OCI-LY7 (cell line): Measurements from ENCODE around the gene COL6A5.

Experiments used
- EZH2phosphoT487 ChIP-seq: fragments of 200-600 bp; sonication (generic); IDR thresholded peaks from 2 replicates; pipeline ENCODE4 v1.6.1; 2018; ENCODE audit warnings: low read depth, borderline replicate concordance, mild to moderate bottlenecking, mixed run types, antibody characterized with exemption, low read length, moderate library complexity, mixed read lengths
- TF ChIP-seq, protein P1 (sequence below): fragments of 200-600 bp; sonication (generic); conservative IDR thresholded peaks from 2 replicates; pipeline ENCODE4 v1.5.1; 2014; ENCODE audit warnings: mild to moderate bottlenecking, antibody characterized with exemption, low read length, moderate library complexity, mixed read lengths

DNA sequence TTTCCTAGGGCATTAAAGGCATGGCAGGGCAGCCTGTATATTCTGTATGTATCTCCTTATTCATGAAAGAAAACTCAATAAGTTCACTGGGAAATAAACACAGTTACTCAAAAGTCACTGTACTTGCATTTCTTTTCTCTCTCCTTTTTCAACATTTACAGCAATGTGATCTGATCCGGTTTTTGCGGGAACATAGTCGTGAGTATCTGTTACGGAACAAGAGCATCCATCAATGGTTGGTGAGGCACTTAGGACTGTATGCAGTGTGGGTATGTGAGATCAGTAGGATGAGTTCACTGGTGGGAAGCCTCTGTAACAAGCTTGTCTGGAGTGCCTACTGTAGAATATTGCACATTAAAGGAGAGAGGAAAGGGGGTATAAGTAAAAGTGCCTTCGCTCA is 80.7 kb downstream of the COL6A5 start:
- TF ChIP-seq, protein P1, sequence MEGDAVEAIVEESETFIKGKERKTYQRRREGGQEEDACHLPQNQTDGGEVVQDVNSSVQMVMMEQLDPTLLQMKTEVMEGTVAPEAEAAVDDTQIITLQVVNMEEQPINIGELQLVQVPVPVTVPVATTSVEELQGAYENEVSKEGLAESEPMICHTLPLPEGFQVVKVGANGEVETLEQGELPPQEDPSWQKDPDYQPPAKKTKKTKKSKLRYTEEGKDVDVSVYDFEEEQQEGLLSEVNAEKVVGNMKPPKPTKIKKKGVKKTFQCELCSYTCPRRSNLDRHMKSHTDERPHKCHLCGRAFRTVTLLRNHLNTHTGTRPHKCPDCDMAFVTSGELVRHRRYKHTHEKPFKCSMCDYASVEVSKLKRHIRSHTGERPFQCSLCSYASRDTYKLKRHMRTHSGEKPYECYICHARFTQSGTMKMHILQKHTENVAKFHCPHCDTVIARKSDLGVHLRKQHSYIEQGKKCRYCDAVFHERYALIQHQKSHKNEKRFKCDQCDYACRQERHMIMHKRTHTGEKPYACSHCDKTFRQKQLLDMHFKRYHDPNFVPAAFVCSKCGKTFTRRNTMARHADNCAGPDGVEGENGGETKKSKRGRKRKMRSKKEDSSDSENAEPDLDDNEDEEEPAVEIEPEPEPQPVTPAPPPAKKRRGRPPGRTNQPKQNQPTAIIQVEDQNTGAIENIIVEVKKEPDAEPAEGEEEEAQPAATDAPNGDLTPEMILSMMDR, result no peak
- no peak for TF ChIP-seq EZH2phosphoT487
